GM19043 (cell line): ENCODE results near the gene FRRS1L.

Experiments used
- ATAC-seq: cut with Tn5 transposase; IDR thresholded peaks from one replicate; pipeline ENCODE4 v1.9.1; 2021; ENCODE audit warnings: low read depth; ENCODE audit not compliant: unreplicated experiment

Gene FRRS1L

DNA sequence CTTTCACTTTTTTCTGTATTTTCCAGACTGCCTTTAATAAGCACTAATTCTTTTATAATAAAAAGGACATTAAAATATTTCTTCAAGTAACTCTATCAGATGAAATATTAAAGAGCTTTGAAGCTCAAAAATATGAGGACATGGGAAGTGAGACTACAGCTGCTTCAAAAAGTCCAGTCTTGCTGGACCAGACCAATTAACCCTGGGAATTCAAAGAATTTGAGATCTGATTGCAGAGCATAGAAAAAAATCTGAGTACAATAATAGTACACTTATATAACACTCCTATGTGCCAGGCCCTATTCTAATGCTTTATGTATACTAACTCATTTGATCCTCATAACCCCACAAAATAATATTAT lies 57.1 kb downstream of the FRRS1L start:
- ATAC-seq = no peak

DNA sequence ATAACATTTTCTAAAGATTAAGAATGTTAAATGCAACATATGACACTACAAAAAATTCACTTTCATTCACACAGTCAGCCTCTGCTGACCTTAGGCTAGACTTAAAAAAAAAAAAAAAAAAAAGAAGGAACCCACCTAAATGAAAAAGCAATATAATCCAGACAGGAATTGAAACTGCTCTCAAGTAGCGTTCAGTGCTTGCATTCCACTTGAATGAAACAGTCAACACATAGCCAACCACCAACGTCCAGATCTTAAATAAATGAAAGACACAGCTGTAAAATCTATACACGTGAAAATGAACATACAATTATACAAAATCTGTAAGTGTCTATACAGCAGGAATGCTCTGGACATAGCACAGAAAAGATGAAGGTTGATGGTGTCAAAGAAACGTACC lies 58.7 kb downstream of the FRRS1L start:
- ATAC-seq = no peak

DNA sequence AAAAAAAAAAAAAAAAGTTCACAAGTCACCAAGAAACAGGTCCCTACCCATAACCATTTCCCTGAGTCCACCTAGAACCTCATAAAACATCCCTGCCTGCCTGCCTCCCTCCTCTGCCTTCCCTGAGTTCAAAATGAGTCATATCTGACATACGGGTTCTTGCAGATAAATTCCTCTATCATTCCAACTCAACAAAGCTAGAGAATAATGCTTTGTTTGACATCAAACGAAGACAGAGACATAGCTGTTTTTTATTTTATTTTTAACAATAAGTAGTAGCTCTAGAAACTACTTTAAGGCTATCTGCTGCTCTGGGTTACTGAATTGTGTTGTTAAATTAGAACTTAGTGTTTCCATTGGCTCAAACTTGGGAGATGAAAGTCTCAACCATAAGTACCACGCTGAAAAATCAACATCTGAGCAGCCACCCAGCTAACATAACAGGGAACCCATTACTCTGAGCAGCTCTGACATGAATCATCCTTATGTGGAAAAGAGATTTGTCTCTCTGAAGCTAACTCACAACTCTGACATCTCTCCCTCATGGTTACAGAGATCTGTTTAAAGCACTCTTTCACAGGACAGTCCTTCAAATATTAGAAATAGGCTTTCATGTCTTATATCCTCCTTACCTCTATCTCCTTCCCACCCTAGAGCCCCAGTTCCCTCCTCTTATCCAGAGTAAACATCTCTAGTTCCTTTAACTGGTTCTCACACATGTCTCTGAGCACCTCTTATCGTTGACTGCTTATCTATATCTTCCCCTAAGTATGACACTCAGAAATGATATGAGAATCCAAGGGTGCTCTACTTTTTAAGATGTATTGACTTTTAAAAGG lies 59.4 kb downstream of the FRRS1L start:
- no peak for ATAC-seq

DNA sequence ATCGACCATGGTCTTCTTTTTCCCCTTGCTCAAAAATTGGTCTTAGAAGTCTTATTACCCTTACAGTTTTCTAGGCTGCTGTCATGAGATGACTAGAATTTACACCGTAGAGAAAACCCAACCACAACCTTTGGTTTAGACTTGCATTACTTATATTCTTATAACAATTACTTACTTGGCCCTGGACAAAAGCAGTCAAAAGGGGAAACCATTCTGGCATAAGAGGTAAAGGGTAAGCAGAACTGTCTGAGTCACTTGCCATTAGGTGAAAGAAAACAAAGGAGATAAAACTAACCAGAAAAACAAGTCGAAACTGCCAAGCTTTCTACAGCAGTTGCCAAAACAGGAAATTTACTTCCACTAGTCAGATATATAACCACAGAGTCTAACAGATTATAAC lies 65.2 kb downstream of the FRRS1L start:
- peak; percentile 71 for ATAC-seq

DNA sequence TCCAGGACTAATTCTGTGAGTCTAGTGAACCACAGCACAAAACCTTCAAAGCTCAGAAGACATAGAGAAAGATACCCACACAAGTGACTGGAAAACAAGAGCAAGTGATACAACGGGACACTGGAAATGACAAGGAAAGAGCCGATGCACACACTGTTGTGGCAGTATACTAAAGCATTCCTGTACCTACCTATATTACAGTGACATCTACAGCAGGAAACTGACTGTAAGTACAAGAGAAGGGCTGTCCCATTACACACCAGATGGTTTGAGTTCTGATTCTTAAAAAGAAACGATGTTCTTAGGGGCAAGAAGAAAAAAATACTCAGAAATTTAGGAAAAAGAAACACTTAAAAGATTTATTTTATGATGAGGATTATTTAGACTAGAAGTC lies 65.8 kb downstream of the FRRS1L start:
- ATAC-seq = no peak

DNA sequence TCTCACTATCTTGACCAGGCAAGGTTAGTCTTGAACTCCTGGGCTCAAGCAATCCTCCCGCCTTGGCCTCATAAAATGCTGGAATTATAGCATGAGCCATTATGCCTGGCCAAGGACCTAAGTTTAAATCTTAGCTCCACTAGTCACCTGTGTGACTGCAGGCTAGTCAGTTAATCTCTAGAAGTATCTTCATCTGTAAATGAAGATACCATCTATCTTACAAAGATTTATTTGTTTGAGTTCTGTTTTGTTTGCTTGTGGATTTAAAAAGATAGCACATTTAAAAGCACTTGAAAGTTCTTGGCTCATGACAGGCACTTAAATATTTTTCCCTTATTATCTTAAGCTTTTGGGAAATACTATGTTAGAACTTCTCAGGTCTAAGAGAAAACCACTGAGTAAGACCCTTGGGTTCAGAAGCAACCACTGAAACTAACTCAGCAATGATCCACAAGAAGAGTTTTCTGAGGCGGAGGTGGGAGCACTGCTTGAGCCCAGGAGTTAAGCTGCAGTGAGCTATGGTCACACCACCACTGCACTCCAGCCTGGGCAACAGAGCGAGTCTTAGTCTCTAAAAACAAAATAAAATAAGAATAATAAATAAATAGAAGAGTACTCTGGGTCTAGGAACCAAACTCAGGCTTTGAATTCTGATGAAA lies 66.4 kb downstream of the FRRS1L start:
- ATAC-seq = no peak

DNA sequence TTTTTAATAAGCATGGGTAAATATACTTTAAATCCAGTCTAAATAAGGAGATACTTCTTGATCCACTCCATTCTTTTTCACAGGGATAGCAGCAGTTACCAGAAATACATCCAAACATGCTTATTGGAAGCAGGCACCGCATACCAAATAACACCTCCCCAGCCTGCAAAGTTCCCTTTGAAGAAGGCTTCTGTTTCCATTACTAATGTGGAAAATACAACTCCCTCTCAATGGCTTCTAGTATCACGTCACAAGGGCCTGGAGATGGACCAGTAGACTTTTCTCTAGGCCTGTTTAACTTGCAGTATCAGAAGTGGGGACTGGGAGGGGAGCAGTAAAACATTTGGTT lies 68.1 kb downstream of the FRRS1L start:
- no peak for ATAC-seq

DNA sequence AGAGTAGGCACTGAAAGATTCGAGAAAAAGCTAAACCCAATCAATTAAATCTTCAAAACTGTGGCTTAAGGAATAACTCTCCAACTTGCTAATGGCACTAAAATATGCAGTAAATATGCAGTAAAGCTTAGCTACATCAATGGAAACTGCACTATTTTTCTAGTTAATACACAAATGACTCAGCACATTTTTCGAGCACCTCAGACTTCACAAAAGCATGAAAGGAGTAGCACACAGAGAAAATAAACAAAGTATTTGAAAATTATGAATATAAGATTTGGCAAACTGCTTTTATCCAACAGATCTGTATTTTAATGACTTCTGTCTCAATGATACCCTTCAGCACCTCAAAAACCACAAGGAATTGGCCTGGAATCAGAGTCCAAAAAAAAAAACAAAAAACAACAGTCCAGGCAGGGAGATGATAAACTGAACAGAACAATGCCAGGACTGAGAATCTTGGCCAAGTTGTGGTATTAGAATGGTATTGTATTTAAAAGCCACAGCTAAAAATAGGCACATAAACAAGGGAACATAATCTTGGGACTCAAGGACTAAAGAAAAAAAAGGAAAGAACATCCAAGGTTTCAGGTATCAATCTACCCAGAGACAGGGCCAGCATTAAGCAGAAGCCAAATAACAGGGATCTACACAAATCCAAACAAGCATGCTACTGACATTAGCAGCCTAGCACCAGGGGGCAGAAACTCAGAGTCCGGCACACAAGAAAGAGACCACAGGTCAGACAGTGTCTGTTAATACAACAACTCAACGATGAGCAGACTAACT lies 68.7 kb downstream of the FRRS1L start:
- peak; percentile 37 for ATAC-seq

DNA sequence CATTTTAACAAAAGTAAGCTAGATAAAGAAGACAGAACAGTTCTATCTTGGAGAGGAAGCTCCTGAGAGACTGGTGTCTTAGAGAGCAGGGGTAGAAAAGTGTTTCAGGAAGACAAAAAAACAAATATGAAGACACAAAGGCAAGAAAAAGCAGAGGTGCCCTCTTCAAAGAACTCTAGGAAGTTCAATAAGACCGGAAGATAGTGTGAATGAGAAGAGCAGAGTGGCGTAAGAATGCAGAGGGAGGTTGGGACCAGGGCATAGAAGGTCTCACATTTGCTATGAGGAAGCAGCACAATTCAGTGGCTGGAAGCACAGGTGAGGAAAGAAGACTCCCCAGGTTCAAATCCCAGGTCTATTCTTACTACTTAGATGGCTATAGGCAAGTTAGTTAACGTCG lies 69.9 kb downstream of the FRRS1L start:
- no peak for ATAC-seq

DNA sequence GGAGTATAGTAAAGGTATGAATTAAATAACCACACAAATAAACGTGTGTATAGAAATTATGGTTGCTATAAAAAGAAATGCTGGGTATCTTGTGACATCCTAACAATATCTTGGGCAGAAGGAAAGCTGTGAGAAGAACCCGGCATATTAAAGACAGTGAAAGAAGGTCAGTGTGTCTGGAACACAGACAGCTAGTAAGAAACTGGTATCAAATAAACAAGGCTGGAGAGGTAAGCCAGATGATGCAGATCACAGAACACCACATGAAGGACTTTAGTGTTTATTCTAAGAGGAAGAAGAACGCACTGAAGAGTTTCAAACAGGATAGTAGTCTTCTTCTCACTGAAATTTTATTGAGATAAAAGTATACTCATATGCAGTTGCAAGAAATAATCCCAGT lies 71.7 kb downstream of the FRRS1L start:
- no peak for ATAC-seq

DNA sequence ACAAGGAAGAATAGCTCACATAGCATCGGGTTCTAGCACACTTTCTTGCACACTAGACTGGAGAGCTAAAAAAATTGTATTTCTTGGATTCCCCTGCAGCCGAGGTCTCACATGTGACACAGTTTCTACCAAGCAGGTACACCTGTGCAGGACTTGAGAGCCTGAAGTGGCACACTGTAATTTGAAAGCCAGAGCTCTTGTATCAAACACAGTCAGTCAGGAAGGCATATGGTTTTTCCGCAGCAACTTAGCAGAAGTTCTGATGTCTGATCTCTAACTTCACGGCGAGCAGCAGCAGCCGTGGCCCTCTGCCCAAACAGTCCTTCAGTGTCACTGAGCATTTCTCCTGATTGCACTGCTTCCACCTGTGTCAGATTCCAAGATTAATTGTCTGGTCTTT lies 72.8 kb downstream of the FRRS1L start:
- no peak for ATAC-seq

DNA sequence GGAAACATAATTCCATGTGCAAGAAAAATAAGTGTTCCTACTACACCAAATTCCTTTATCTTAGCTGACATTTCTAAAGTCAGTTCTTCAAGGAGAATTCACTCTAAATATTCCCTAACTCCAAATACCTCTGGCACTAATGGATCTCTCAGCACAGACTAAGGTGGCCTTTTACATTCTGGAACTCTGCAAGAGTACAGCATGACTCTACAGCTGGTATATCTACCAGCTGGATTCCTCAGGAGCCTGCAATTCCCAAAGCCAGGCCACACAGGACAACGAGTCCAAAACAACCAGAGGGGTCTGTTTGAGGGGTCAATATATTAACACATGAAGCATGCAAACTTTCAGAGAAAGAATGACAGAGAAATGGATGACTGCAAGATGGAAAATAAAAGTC lies 74.5 kb downstream of the FRRS1L start:
- ATAC-seq = no peak

DNA sequence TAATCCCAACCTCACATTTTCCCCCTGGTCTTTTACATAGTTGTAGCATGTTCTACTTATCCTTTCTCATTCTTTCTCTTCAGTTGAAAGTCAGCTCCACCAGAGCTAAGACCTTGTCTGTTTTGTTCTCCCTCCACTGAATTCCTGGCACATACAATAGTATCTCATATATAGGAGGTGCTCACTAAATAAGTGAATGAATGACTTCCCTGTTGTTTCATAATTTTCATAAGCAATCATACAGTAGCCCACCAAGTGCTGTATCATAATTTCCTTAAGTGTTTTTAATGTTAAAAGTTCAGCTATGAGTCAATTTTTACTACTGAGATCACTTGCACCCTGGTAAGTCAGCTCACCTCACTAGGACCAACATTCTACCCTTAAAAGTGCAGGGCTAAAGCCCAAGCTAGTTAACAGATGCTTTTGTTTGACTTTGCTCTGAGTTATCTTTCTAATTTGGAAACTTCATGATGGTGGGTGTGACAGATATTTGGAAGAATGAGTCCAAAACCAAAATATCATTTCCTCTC lies 74.9 kb downstream of the FRRS1L start:
- no peak for ATAC-seq

DNA sequence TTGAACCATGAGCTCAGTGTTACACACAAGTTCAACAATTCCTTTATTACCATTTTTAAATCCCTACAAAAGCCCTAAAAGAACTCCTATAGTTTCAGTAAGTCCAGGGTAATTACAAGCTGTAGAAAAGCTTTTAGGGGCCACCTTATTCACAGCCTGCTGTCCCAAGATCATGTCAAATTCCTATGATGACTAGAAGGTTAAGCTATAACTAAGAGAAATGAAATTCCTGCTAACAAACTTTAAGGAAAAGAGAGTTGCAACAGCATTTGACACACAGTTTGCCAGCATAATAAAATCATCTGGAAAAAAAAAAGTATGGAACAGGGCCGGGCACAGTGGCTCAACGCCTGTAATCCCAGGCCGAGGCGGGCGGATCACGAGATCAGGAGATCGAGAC lies 78.8 kb downstream of the FRRS1L start:
- no peak for ATAC-seq

DNA sequence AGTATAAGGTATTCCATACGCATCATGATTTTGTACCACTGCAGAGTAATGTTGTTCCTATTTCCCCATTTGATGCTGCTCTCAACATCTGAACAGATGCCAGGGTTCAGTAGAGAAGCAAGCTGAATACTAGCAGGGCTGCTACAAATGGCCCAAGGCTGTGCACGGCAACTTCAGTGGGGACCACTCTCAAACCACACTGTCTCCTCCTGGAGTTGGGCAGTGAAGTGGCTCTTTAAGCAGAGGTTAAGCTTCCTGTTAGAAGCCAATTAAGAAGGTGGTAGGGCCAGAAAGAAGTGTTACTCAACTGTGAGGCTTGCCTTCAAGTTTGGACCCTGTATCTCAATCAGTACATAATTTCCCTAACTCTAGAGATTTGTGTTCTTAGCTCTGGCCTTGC lies 79.3 kb downstream of the FRRS1L start:
- no peak for ATAC-seq

DNA sequence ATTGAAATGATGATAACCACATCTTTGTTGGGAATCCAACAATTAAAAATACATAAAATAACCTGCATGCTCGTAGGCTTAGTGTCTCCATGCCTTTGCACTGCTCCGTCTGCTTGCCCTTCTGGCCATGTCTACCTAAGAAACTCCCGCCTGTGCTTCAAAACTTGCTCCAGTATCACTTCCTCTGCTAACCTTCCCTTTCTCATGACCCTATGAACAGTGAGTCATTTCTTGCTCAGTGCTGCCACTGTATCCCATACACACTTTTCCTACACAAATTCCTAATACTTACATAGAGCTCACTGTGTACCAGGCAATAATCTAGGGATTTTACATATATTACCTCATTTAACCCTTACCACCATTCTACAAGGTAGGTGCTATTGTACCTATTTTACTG lies 80.8 kb downstream of the FRRS1L start:
- peak; percentile 90 for ATAC-seq

DNA sequence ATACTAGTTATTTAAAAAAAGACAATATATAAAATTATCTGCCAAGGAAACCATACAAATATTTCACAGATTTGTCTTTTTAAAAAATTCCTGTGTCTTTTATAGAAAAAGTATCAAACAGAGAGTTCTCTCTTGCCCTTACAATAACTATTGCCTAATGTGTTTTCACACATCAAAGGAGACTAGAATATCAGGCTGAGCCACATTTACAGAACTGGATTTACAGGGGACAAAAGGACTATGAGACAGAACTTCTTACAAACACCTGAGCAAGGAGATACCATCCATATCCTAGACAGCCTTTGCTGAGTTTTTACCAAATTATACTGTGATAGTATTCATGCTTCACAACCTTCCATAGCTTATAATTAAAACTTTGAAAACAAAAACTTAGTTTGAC lies 81.5 kb downstream of the FRRS1L start:
- no peak for ATAC-seq

DNA sequence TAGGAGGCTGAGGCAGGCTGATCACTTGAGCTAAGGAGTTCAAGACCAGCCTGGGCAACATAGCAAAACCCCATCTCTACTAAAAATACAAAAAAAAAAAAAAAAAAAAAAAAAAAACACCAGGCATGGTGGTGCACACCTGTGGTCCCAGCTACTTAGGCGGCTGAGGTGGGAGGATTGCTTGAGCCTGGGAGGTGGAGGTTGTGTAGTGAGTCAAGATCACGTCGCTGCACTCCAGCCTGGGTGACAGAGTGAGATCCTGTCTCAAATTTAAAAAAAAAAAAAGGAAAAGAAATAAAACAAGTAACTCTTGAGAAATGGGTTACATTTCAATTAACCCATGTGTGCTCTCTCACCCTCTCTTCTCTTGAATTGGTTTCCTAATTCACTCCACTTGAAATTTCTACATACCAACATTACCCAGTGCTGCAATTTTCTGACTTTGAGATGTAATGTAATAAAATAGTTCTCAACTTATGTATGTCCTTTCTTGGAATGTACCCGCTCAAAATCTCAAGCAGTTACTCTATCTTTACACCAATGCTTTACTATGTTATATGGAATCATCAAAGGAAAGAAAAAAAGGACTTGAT lies 83.1 kb downstream of the FRRS1L start:
- no peak for ATAC-seq

DNA sequence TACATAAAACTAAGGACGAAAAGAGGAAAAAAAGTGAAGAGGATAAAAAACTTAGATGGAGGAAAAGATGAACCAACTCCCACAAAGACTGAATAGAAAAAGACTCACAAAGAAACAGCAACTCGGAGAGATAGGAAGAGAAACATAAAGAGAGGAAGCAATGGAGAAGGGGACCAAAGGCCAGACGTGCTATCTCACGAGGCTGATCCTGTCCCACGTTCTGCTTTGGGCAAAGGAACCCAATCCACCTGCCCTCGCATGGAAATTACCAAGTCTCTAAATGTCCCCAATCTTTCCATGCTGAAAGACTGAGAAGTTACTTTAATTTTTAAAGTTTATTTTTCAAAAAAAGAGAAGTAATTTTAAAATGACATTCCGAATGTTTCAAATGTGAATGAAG lies 83.9 kb downstream of the FRRS1L start:
- ATAC-seq = no peak

DNA sequence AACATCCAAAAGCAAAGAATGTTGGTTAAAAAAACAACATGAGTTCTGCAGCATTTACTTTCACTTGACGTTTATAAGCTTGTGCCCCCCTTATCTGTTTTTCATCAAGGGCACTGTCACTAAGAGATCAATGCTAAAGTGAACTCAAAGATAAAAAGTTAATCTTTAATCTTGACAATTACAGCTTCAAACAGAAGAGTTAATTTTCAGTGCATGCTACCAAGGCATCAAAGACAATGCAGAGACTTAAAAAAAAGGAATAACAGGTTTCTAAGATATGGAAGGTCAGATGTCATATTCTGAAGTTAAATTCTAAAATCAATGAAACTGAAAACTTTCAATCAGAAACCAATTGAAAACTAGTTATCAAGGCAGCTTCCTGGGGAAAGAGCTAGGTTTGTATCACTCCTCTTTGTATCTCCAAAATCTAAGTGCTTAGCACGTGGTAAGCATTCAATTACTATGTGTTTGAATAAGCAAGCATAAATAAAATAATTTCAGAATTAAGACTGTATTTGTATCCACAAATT lies 84.9 kb downstream of the FRRS1L start:
- ATAC-seq = no peak
